GM18858 (cell line): Measurements from ENCODE around the gene ZPBP.
A peak's percentile ranks its signal among the peaks of the same experiment; 100 is the strongest.

Source experiments
- ATAC-seq: cut with Tn5 transposase; IDR thresholded peaks from one replicate; pipeline ENCODE4 v1.9.1; 2021; ENCODE audit not compliant: unreplicated experiment

ZPBP gene

GRCh38 chr7:50092579-50093491 is at the start of gene ZPBP:
Gene ZPBP, minus strand, starts transcription at chr7:50093246. Its CDS starts 52 bp downstream, at chr7:50093194.
- ATAC-seq = peak; percentile 59

DNA sequence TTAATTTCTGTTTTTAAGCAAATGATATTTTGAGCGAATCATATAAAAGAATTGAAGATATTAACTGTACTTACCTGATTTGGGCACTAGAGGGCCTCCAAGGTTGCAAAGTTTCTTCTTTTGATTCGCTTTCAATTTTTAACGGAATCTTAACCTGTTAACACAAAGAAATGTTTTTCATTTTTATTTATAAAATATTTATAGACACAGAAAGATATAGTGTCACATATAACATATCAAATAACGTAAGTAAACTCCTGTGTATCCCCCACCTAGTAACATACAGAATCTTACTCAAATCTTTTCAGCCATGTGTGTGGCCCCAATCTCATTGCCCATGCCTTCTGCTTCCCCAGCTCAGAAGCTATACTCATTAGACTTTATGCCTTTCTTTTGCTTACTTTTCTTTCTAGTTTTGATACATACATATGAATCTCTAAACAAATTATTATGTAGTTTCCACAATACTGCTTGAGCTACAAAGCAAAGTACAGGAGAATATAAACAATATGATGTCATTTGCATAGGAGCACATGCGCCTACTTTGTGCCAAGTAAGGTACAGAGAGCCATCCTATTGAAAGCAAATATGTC is 49.5 kb upstream of the ZPBP start:
- peak; percentile 37 for ATAC-seq

- no peak for ATAC-seq
These were observed 48.8 kb upstream of the ZPBP start for GRCh38 chr7:50141854-50142253.

- no peak for ATAC-seq
These were observed 48.1 kb upstream of the ZPBP start for GRCh38 chr7:50141131-50141530.

- ATAC-seq = no peak
These were observed 47.6 kb upstream of the ZPBP start for GRCh38 chr7:50140688-50141087.

- no peak for ATAC-seq
These were observed 45.1 kb upstream of the ZPBP start for GRCh38 chr7:50138101-50138500.

- no peak for ATAC-seq
These were observed 32.7 kb upstream of the ZPBP start for GRCh38 chr7:50125766-50126165.

- ATAC-seq = peak; percentile 89
These were observed 28.2 kb upstream of the ZPBP start for GRCh38 chr7:50121286-50121685.

DNA sequence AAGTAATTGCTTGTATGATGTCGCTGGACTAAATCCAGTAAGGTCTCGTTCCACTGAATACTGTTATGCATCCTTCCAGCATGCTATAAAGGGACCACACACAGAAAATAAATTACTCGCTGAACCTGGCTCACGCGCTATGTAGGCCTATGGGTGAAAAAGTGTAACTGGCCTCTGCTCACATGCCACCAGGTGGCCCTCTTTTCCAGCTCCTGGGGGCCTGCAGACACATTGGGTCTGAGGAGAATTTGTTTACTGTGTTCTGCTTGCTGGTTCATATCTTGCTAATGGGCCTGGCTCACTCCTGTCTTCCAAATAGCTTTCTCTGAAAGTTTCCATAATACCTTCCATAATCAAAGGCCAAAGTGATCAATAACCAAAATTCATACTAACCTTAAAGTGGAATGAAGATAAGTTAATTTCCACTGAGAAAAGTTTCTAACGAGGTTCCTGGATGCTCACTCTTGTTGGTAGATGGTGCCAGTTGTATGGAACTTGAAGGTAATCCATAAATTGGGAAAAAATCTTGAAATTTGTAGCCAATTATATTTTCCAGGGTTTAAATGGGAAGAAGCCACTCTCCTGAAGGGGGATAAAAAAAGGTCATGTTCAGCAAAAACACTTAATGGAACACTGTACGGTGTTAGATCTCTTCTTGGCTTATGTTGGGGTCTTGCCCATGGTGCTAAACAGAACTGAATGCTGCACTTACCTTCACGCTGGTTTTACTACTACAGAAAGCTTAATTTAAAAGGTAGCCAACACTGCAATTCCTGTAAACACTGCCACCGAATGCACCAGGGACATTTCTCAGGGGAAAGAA is 27.0 kb upstream of the ZPBP start:
- no peak for ATAC-seq

DNA sequence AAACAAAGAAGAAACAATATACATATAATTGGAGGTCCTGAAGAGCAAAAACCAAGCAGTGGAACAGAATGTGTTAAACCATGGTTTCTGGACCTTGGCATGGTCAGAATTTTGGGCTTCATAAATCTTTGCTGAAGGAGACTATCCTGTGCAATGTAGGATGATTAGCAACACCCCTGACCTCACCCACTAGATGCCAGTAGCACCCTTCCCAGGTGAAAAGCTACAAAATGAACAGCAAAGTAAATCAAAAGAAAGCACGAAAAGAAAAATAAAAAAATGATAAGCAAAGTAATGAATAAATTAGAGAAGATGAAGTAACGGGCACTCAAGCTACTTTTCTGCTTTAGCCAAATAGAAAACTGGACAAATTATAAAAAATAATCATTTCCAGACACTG is 19.2 kb upstream of the ZPBP start:
- no peak for ATAC-seq

- ATAC-seq = no peak
These were observed 8.8 kb upstream of the ZPBP start for GRCh38 chr7:50101873-50102272.

- ATAC-seq = no peak
These were observed 2.6 kb upstream of the ZPBP start for GRCh38 chr7:50095634-50096033.

- ATAC-seq = no peak
These were observed 4.5 kb downstream of the ZPBP start for GRCh38 chr7:50088463-50089129.

DNA sequence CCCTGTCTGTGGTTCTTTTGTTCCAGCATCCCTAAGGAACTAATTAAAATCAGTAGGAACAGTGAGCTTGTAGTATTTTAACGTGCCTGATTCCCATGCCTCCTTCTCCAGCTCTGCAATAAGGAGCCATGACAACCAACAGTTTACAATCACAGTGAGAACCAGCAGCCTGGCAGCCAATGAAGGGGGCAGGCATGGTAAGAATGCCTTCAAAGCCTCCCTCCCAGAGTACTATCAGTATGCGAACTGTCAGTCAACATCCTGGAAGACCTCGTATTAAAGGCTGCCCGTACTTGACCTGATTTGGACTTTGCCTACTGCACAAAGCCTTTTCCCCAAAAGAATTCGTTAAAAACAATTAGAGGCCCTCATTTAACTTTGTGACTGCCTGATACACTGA is 7.7 kb downstream of the ZPBP start:
- ATAC-seq = no peak

GRCh38 chr7:50073093-50073492 is 20.0 kb downstream of the ZPBP start:
- no peak for ATAC-seq

- ATAC-seq = peak; percentile 91
These were observed 23.4 kb downstream of the ZPBP start for GRCh38 chr7:50069613-50070012.

- peak; percentile 47 for ATAC-seq
These were observed 24.0 kb downstream of the ZPBP start for GRCh38 chr7:50068850-50069551.

- ATAC-seq = no peak
These were observed 25.0 kb downstream of the ZPBP start for GRCh38 chr7:50068026-50068425.

- ATAC-seq = no peak
These were observed 30.1 kb downstream of the ZPBP start for GRCh38 chr7:50062951-50063350.

- no peak for ATAC-seq
These were observed 36.9 kb downstream of the ZPBP start for GRCh38 chr7:50056131-50056530.
